Fibroblast of skin of back (primary cell): ENCODE data around the gene TTLL11.

Source experiments
- DNase-seq: peaks from one replicate; pipeline ENCODE4 v3.0.0-alpha.2; 2013

Gene TTLL11

GRCh38 chr9:122107291-122107805, 14.2 kb upstream of the TTLL11 start:
- DNase-seq, result no peak

DNA sequence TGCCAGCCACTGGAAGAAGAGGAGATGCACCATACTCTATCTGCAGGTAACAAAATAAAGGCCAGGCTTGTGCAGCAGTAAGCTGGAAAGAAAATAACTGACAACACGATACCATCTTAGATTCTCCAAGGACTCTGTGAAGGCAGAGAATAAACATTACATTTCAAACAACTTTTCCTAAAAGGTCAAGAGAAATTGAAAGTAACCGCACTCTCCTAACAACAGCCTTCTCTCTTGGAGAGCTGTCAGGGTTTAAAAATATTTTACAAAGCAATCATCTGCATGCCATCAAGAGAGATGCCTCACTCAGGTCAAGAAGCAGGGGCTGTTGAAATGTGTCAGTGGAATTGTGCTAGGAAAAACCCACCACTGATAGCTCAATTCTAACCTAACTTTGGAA, 13.5 kb upstream of the TTLL11 start:
- no peak for DNase-seq

GRCh38 chr9:122103985-122104384, 10.9 kb upstream of the TTLL11 start:
- no peak for DNase-seq

GRCh38 chr9:122102156-122102555, 9.0 kb upstream of the TTLL11 start:
- no peak for DNase-seq

DNA sequence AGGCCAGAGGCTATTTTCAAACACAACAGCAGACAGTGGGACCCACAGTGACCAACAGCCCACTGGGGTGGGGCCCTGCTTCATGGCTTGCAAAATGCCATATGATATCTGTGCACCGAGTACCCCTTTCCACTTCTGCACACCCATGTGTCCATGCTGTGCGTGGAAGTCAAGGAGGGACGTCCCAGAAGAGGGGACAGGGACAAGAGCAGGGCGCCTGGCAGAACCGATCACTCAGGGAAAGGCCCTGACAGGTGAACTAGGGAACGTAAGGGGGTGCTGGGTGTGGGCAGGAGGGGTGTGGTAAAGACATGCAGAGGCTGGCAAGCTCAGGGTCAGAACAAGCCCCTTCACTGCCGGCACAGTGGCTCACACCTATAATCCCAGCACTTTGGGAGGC, 7.6 kb upstream of the TTLL11 start:
- no peak for DNase-seq

DNA sequence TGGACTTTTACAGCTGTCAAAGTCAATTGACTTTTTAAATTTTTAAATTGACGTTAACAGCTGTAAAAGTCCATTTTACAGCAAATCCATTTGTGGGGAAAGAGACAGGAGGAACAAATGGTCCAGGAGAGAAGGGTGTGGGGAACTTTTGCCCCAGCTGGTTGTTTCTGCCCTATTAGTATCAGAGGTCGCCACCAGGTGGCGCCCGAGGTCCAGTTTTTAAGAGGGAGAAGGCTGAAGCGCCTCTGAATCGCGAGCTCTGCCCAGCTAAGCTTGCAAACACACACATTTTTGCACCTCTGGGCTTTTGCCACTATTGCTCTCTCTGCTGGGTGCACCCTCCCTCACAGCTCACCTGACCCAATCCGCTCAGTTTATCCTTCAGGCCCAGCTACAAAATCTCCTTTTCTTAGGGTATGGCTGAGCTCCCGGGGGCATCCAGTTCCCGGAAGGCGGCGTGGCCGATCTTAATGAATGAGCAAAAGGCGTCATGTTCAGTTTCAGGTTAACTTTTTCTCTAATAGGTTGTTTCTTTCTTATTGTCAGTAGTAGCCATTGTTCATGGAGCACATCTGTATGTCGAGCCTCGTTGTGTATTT, 6.3 kb upstream of the TTLL11 start:
- DNase-seq, result peak; percentile 66

- no peak for DNase-seq
These were observed 4.7 kb upstream of the TTLL11 start for GRCh38 chr9:122097679-122098315.

- DNase-seq, result no peak
These were observed 3.7 kb upstream of the TTLL11 start for GRCh38 chr9:122096620-122097415.

DNA sequence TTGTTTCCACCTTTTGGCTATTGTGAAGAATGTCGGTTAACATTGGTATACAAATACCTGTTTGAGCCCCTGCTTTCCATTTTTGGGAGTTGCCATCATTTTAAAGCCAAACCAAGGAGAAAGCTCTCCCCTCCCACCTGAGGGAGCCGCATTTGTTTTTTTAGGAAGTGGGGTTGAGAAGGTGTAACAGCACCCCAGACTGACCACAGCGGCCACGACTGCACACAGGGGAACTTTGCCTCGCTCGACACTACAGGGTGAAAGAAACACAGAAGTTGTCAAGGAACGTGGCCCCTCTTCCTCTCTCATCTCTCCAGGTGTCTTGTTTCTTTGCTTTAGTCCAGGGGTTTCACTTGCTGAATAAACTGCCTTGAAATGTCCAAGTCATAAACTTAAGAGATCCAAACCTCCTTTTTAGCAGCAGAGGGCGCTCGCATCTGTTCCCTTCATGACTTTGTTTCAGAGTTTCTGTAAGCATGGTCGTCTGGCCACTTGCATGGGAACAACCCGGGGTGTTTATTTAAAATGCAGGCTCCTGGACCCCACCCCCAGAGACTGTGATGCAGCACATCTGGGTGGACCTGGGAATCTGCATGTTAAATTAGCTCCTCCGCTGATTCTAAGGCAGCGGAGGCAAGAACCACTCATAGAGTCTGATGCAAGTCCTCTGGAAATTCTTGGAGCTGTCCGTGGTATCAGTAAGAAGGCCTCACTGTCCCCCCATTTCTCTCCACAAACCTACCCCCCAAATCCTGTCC, 2.1 kb upstream of the TTLL11 start:
- peak; percentile 59 for DNase-seq

GRCh38 chr9:122091682-122092592, 1.2 kb downstream of the TTLL11 start:
- DNase-seq, result no peak

DNA sequence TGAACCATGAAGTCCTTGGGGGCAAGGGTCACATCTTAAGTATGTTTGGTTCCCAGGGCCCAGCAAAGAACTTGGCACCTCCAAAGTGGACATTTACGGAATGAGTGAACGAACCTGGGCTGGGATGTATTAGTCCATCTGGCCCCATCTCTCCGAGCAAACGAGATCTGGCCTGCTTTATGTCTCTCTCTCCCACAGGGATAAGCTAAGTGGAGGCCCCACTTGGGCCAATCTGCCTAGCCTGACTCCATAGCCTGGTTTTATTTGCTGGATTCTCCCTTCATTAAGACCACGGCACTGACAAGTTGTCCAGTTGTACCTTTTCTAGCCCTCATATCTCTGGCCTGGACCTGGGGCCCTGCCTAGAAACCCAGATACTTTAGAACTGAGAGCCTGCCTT, 2.1 kb downstream of the TTLL11 start:
- DNase-seq, result no peak

GRCh38 chr9:122090287-122090883, 2.7 kb downstream of the TTLL11 start:
- no peak for DNase-seq

DNA sequence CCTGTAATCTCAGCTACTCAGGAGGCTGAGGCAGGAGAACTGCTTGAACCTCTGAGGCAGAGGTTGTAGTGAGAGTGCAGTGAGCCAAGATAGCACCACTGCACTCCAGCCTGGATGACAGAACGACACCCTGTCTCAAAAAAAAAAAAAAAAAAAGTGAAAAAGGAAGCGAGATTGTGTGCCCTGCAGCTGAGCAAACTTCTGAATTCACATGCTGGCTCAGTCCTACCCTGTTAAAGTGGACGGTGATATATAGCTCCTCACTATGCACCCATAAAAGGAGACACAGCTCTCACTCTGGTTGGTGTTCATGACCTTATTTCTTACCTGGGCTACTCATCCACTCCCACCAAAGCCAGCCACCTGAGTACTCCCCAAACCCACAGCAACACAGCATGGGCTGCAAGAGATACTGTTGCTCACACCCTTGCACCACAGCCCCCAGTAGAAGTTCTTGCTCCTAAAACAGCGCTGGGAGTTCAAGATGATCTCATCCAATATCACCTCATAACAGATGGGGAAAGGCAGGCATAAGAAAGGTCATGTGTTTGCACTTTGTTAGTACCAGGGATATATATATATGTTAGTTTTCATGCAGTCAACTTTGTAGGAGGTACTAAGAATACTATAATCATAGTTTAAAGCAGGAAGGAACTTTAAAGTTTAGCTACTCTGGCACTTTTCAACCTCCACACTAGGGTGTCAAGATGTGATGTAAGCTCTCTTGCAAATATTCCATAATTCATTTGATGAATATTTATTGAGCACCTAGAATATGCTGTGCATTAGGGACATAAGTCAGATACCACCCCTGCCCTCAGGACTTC, 4.0 kb downstream of the TTLL11 start:
- no peak for DNase-seq

DNA sequence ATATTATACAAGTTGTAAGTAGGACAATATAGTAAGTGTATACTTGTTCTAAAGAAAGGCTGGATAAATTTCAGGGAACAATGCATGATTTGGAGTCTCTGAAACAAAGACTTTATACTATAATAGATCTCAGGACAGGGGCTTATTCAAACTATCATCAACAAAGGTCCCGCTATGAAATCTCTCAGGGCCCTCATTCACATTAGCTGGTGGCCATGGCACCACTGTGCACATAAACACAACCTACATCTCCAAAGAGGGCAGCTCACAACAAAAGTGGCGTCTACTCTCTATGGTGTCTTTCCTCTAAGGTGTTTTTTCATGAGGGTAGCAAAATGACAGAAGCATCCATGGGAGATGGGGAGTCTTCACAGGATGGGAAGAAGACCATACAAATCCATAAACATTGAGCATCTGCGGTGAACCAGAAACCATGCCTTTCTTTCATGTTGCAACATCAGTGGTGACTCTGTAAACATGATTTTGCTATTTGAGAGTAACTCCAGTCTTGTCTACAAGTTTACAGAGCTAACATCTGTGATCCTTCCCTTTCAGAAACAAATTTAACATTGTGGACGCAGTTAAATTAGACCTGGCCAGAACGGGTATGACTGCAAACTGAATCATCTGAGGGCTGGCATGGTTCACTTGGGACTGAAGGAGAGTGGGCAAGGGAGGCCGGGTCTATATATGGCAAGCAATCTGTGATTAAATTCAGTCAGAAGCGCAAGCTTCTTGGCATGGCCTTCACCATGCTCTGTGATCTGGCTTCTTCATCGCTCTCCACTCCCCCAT, 5.5 kb downstream of the TTLL11 start:
- no peak for DNase-seq

- DNase-seq, result no peak
These were observed 6.2 kb downstream of the TTLL11 start for GRCh38 chr9:122086873-122087272.

DNA sequence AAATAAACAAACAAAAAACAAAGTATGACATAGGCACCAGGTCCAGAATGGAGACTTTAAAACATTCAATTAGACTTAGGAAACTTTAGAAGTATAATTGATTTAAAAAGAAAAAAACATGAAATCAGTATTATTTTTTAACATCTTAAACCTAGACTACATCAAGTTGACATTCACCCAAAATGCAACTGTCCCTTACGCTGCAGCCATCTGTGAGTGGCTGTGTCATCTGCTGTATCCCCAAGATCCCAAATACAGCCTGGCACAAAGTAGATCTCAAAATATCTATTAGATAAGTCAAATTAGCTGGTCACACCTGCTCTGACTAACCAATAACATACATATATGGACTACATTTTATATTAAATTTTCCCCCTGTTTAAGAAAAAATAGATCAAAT, 7.8 kb downstream of the TTLL11 start:
- no peak for DNase-seq

GRCh38 chr9:122084026-122084675, 9.0 kb downstream of the TTLL11 start:
- no peak for DNase-seq

DNA sequence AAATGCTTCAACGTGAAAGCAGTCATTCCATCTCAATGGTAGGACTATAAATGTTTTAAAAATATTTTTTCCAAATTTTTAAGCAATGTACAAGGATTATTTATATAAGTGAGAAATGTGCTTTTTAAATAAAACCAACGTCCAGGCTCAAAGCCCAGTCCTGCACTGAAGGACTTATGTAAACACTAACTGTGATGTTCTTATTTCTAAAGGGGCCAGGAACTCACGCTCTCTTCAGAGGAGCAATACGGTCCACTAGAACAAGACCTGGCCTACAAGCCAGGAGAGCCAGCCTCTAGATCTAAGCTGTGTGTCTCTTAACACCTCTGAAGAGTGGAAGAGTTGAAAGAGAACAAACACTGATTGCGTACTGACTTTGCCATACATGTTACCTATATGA, 12.1 kb downstream of the TTLL11 start:
- DNase-seq, result no peak

DNA sequence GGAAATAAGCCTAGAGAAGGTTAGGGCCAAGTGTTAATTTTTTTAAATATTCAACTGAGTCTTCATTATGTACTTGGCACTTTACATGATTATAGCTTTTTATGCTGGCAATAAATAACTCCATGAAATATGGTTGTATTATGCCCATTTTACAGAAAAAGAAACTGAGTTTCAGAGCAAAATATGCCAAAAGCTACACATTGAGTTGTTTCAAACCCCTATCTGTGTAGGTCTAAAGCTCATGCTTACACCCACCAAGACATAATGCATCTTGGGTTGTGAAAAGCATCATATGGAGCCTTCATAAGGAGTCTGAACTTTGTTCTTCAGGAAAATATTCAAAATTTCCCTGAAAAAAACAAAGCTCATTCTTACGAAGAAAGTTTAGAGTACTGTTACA, 14.6 kb downstream of the TTLL11 start:
- DNase-seq, result no peak
